ENCODE results near the gene ANKRA2. TPM values are rescaled to one million over a fixed set of nuclear protein-coding genes. Genes with fewer than 3 reads are reported as not detected.

Gene ANKRA2
- total and polyA plus RNA-seq, 9 of the 15 experiments (the other 6 are each of a cell fraction or from before 2014, with no cell fraction given) = 7.9 to 28.7 (median 12.8) TPM

DNA sequence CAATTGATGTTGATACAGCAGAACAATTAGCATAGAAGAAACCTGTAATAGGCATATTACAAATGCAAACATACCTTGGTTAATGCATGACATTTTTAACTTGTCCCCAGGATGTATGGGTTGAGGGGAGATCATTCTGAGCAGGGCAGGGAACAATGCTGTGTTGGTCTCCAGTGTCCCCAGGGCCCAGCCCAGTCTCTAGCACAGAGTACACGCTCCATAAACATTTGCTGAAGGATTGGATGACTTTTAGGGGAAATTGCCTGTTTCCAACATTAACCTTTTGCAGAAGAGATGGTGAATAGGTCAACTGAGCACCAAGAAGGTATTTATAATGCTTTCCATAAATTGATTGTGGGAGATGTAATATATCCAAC lies 20.0 kb downstream of the ANKRA2 start:
- FAIRE-seq (peak; percentile 48), DNase-seq (ENCODE audit: extremely low read depth in 1 of 4, low spot score in 3 of 4) (no peak), ATAC-seq (peak; percentile 48)
- no peaks in the 10 kb centered on the region for H3K9me3 ChIP-seq (replicated peaks; ENCODE audit: control insufficient read depth, insufficient read depth, low read depth, low read length)
- in situ Hi-C loops (cut with MboI) (no loop called here), intact Hi-C loops (cut with micrococcal nuclease) (no loop called here)
- H3K4me3 ChIP-seq = no peak overlapping the region
- peak overlapping the region; percentile 76 for H2AFZ ChIP-seq (ENCODE audit: low read depth, low read length)
- no peaks in the 10 kb centered on the region for H3K9me1 ChIP-seq (ENCODE audit: control insufficient read depth, insufficient read depth, low read length)
- BruUV-seq (replicated peaks) = no TSS peak
- H3K27ac ChIP-seq (ENCODE audit: extremely low read depth, low read depth, low read length) = no peak overlapping the region
- no peaks in the 10 kb centered on the region for H3K27me3 ChIP-seq (ENCODE audit: control insufficient read depth in 2 of 2, insufficient read depth in 2 of 2, low read length in 2 of 2)
- ChIA-PET CTCF (ENCODE audit: low intra/inter-chr PET ratio) (no interaction called here), POLR2A (interaction anchor here (0.6 to 1.2 kb wide), 2 partner anchors 17 to 617 kb away, joined by 3 read pairs; no protein-coding TSS in a partner anchor)
- H3K9ac ChIP-seq (ENCODE audit: insufficient read depth in 1 of 2, low read depth in 2 of 2, low read length in 2 of 2) = no peak overlapping the region
- WGBS (ENCODE audit: insufficient coverage, low coverage, missing lambda C conversion rate) = 42% methylated on average over 1 of the region's 1 CpG
- H4K20me1 ChIP-seq (replicated peaks; ENCODE audit: control insufficient read depth, insufficient read depth, low read length) = no peaks in the 10 kb centered on the region
- H3K4me1 ChIP-seq (replicated peaks in 1 of 2; ENCODE audit: control insufficient read depth in 2 of 2, insufficient read depth in 2 of 2, low read length in 2 of 2) = peaks cover 0 to 5% of the 10 kb centered on the region in 2 experiments; a peak in 2 of 5 replicates
- no peaks in the 10 kb centered on the region for H3K36me3 ChIP-seq (ENCODE audit: control insufficient read depth, insufficient read depth, low read length)
- no peaks in the 10 kb centered on the region for H3K79me2 ChIP-seq (ENCODE audit: control insufficient read depth, insufficient read depth, low read length)
- H3K4me2 ChIP-seq (ENCODE audit: insufficient read depth, low read length) = peak overlapping the region; percentile 15
- TF ChIP-seq GABPB2 (CRISPR knock-in tag; conservative IDR thresholded peaks at IDR 0.05) (no peak), ZBTB2 (IDR thresholded peaks at IDR 0.05) (no peak), NR2F6 (CRISPR knock-in tag; IDR thresholded peaks at IDR 0.05) (no peak), FOSL1 (tag; conservative IDR thresholded peaks at IDR 0.05) (no peak), SAFB (IDR thresholded peaks at IDR 0.05; ENCODE audit: borderline replicate concordance, low read depth, low read length) (no peak), ZHX1 (conservative IDR thresholded peaks at IDR 0.05; ENCODE audit: low read length) (no peak), JUNB (CRISPR knock-in tag; conservative IDR thresholded peaks at IDR 0.05) (no peak), ZC3H8 (IDR thresholded peaks at IDR 0.05) (no peak)
- TF ChIP-seq, protein P1, sequence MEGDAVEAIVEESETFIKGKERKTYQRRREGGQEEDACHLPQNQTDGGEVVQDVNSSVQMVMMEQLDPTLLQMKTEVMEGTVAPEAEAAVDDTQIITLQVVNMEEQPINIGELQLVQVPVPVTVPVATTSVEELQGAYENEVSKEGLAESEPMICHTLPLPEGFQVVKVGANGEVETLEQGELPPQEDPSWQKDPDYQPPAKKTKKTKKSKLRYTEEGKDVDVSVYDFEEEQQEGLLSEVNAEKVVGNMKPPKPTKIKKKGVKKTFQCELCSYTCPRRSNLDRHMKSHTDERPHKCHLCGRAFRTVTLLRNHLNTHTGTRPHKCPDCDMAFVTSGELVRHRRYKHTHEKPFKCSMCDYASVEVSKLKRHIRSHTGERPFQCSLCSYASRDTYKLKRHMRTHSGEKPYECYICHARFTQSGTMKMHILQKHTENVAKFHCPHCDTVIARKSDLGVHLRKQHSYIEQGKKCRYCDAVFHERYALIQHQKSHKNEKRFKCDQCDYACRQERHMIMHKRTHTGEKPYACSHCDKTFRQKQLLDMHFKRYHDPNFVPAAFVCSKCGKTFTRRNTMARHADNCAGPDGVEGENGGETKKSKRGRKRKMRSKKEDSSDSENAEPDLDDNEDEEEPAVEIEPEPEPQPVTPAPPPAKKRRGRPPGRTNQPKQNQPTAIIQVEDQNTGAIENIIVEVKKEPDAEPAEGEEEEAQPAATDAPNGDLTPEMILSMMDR (IDR thresholded peaks at IDR 0.05 in 2 of 3, conservative IDR thresholded peaks at IDR 0.05 in 1 of 3; ENCODE audit: insufficient read depth in 2 of 3, low read depth in 1 of 3, low read length in 3 of 3) = no peak
